HG03064 (cell line): ENCODE data around the gene CLCN2.
A peak's percentile ranks its signal among the peaks of the same experiment; 100 is the strongest.

Experiments
- ATAC-seq: cut with Tn5 transposase; IDR thresholded peaks from one replicate; pipeline ENCODE4 v1.9.1; 2021; ENCODE audit warnings: low read depth; ENCODE audit not compliant: unreplicated experiment

The CLCN2 gene

GRCh38 chr3:184333190-184333589, 28.2 kb downstream of the CLCN2 start:
- ATAC-seq = no peak

GRCh38 chr3:184332370-184333090, 28.9 kb downstream of the CLCN2 start:
- ATAC-seq = no peak

- no peak for ATAC-seq
Measured at GRCh38 chr3:184328516-184328915, 32.9 kb downstream of the CLCN2 start.

- no peak for ATAC-seq
Measured at GRCh38 chr3:184327171-184327570, 34.2 kb downstream of the CLCN2 start.

DNA sequence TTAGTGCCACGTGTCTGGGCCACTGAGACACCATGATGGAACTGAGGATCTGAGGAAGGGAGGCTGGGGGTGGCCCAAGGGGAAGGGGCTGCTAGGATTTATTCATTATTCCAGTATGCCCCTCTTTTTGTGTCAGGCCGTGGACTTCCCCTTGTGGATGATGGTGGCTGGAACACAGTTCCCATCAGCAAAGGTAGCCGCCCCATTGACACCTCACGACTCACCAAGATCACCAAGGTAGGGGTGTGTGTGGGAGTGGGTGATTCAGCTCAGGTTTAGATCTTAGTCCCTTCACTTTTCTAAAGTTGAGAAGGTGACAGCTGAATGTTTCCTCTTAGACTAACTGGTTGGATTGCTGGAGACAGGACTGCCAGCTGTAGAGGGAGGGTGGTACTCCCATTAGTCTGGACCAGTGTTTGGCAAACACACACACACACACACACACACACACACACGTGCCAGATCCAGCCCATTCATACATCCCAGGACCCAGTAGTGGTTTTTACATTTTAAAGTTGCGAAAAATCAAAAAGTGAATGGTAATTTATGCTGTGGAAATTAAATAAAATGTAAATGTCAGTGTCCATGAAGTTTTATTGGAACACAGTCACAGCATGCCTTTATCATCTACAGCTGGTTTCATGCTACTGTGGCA, 35.6 kb downstream of the CLCN2 start:
- ATAC-seq = no peak

DNA sequence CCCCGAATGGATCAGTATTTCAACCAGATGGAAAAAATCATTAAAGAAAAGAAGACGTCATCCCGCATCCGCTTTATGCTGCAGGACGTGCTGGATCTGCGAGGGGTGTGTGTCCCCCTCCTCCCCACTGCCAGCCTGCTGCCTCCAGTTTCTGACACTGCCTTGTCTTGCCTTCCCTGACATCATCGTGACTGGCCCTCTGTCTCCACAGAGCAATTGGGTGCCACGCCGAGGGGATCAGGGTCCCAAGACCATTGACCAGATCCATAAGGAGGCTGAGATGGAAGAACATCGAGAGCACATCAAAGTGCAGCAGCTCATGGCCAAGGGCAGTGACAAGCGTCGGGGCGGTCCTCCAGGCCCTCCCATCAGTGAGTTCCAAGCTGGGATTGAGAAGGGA, 36.1 kb downstream of the CLCN2 start:
- no peak for ATAC-seq

DNA sequence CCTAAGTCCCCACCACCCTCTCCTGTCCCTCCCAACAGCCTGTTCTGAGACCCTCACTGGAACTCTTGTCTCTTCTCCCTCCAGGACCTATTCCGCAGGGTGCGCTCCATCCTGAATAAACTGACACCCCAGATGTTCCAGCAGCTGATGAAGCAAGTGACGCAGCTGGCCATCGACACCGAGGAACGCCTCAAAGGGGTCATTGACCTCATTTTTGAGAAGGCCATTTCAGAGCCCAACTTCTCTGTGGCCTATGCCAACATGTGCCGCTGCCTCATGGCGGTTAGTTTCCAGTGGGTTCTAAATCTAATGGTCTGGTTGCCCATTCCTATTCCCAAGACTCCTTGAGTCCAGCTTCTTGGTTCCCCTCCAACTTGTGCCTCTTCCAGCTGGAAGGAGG, 37.7 kb downstream of the CLCN2 start:
- no peak for ATAC-seq

GRCh38 chr3:184322731-184323487, 38.5 kb downstream of the CLCN2 start:
- no peak for ATAC-seq

- no peak for ATAC-seq
Measured at GRCh38 chr3:184321666-184322065, 39.7 kb downstream of the CLCN2 start.

DNA sequence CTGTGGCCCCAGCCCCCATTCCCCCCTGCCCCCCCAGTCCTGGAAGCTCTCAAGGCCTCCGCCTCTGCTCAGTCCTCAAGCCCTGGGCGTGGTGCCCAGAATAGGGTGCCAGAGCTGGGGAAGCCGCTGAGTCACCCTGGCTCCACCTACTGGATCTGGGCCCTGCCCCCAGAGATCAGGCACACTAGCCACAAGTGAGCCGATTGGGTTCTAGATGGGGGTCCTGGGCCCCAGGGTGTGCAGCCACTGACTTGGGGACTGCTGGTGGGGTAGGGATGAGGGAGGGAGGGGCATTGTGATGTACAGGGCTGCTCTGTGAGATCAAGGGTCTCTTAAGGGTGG, 41.3 kb downstream of the CLCN2 start:
- ATAC-seq = no peak

DNA sequence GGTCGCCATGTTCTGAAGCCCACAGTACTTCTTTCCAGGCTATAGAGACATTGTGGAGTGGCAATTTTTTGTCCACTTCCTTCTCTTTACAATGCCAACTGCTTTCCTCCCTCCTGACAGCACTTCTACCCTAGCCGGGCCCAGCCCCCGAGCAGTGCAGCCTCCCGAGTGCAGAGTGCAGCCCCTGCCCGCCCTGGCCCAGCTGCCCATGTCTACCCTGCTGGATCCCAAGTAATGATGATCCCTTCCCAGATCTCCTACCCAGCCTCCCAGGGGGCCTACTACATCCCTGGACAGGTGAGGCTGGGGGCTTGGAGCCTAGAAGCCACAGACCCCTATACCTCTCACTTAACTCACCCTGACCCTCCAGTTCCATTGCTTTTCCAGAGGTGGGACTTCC, 44.2 kb downstream of the CLCN2 start:
- ATAC-seq = no peak

DNA sequence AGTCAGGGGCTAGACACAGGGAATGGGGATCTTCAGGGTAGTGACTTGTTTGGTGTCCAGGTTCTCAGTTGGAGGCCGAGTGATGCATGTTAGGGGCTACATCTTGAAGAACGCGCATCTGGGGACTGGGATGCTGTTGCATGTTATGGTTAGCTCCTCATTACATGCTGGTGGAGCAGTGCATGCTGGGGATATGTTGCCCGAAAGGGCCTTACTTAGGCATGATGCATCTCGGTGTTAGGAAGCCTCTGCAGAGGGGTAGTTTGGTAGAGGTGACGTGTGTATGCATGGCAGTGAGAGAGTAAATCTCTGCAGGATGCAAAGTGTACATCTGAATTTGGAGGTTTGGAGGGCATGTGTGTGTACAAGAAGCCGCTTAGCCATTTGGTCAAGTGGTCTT, 44.6 kb downstream of the CLCN2 start:
- ATAC-seq = no peak

- no peak for ATAC-seq
Measured at GRCh38 chr3:184315871-184316661, 45.3 kb downstream of the CLCN2 start.

DNA sequence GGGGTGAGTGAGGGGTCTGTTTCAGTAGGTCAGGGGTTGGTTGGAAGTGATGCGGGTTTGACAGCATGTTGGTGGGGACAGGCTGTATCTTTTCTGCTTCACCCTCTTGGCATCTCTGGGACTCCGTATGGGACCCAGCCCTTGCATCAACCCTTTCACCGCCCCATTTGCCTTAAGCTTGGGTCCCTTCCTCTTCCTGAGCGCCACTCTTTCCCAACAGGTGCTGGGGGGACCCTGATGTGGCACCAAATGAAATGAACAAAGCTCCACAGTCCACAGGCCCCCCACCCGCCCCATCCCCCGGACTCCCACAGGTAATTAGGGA, 45.9 kb downstream of the CLCN2 start:
- ATAC-seq = no peak

DNA sequence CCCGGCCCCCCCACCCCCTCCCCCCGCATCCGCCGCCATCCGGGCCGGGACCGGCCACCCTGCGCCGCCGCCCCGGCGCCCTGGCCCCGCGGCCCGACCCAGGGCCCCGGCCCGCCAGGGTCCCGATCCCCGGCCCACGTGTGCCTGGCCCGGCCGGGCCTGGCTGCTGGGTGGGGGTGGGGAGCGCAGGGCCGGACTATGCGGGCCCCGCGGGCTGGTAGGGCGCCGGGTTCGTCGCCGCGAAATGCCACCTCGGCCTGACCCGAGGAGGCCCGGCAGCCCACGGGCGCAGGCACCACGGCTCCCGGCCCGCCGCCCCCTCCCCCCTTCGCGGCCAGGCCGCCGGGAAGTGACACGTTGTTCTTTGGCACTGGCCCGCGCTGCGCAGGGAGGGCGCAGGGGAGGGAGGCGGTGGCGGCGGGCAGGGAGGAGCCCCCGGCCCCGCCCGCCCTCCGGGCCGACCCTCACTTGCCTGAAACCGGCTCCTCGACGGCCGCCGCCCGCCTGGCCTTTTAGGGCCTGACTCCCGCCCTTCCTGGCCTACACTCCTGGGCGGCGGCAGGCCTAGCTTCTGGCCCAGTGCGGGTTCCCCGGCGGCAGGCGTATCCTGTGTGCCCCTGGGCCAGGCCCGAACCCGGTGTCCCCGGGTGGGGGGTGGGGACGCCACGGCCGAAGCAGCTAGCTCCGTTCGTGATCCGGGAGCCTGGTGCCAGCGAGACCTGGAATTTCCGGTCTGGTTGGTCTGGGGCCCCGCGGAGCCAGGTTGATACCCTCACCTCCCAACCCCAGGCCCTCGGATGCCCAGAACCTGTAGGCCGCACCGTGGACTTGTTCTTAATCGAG, 46.5 kb downstream of the CLCN2 start:
- ATAC-seq = peak; percentile 43

- ATAC-seq = peak; percentile 80
Measured at GRCh38 chr3:184314363-184314699, 47.1 kb downstream of the CLCN2 start, which contains the start of gene EIF4G1. EIF4G1 (plus strand) TSS chr3:184314606; CDS start chr3:184315797, 1,191 bp downstream.

DNA sequence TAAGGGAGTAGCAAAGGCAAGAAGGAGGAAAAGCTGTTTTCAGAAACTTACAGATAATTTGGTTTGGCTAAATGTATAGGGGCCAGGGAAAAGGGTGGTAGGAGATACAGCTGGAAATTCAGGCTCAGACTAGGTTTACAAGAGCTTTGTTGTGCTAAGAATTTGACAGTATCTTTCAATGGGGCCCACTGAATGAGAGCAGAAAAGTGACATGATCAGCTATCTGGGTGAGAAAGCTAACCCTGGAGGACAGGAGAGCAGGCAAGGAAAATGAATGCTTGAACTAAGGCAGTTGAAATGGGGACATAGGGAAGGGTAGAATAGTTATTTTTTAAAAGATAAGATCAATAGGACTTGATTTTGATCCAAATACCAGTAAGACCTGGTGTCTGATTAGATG, 49.8 kb downstream of the CLCN2 start:
- ATAC-seq = no peak

DNA sequence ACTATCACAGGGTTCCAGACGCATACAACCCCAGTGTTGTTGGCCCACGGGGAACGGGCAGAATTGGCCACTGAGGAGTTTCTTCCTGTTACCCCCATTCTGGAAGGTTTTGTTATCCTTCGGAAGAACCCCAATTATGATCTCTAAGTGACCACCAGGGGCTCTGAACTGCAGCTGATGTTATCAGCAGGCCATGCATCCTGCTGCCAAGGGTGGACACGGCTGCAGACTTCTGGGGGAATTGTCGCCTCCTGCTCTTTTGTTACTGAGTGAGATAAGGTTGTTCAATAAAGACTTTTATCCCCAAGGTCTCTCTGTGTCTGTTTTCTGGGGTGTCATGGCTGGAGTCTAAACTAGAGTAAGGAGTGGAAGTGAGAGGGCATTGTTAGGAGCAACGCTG, 52.7 kb downstream of the CLCN2 start:
- no peak for ATAC-seq

DNA sequence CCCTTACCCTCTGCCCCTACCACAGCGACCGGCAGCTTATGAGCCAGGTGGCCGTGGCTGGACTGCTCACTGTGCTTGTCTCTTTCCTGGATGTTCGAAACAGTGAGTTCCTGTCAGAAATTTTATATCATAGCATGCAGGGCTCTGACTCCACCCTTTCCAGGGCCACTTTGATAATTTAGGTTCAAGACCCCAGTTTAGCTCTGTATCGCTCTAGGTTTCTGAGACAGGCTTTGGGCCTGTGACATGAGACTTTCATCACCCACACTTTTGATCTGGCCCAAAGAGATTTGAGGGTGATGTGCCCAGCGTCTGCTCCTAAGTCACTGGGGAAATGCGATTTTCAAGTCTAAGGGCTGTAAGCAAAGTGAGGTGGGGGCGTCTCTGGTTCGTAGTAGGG, 53.5 kb downstream of the CLCN2 start:
- ATAC-seq = no peak

GRCh38 chr3:184306341-184306972, 54.9 kb downstream of the CLCN2 start:
- ATAC-seq = no peak
